ENCODE measurements around the gene SHTN1.

SHTN1 gene

GRCh38 chr10:116980041-116980440 is 24.9 kb downstream of the SHTN1 start:
- Histone ChIP-seq H3K4me3 (ENCODE audit: low read length) (no peak overlapping the region), H3K4me1 (ENCODE audit: control insufficient read depth, insufficient read depth, low read length) (no peaks in the 10 kb centered on the region), H3K9ac (ENCODE audit: low read length) (no peak overlapping the region), H3K9me3 (ENCODE audit: control insufficient read depth, low read length) (no peaks in the 10 kb centered on the region), H3K36me3 (ENCODE audit: control insufficient read depth, insufficient read depth, low read length) (peaks cover 3% of the 10 kb centered on the region), H3K27me3 (ENCODE audit: control insufficient read depth, insufficient read depth, low read length) (no peaks in the 10 kb centered on the region)

- Histone ChIP-seq H3K4me1 (ENCODE audit: control insufficient read depth, insufficient read depth, low read length) (no peaks in the 10 kb centered on the region), H3K36me3 (ENCODE audit: control insufficient read depth, insufficient read depth, low read length) (peaks cover 3% of the 10 kb centered on the region), H3K9ac (ENCODE audit: low read length) (no peak overlapping the region), H3K4me3 (ENCODE audit: low read length) (no peak overlapping the region), H3K27me3 (ENCODE audit: control insufficient read depth, insufficient read depth, low read length) (no peaks in the 10 kb centered on the region), H3K9me3 (ENCODE audit: control insufficient read depth, low read length) (no peaks in the 10 kb centered on the region)
These were observed 26.1 kb downstream of the SHTN1 start for GRCh38 chr10:116978901-116979300.

DNA sequence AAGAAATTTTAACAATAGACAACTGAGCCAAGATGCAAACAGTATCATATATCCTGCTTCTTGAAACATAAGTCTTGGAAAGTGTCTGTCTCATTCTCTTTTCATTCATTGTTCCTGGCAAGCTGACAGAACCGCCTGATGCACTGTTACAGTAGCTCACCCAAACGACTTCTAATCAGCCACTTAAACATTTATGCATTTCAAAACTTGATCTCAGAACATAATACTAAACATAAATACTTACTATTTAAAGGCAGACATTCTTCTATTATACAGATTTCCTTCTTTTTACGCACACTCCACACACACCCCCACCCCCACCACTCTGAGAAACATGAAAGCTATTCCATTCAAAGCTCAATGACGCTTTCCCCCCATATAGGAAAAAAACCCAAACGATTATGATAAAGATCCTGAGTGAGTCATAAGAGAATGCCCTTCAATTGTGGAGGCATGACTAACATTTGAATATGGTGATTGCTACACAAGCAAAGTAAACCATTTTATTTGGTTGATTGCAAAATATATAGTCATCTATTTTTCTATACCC is 30.5 kb downstream of the SHTN1 start:
- H3K27me3 ChIP-seq (ENCODE audit: control insufficient read depth, insufficient read depth, low read length) = no peaks in the 10 kb centered on the region
- no peak overlapping the region for H3K4me3 ChIP-seq (ENCODE audit: low read length)
- H3K9ac ChIP-seq (ENCODE audit: low read length) = no peak overlapping the region
- H3K4me1 ChIP-seq (ENCODE audit: control insufficient read depth, insufficient read depth, low read length) = no peaks in the 10 kb centered on the region
- H3K36me3 ChIP-seq (ENCODE audit: control insufficient read depth, insufficient read depth, low read length) = peaks cover 3% of the 10 kb centered on the region
- H3K9me3 ChIP-seq (ENCODE audit: control insufficient read depth, low read length) = no peaks in the 10 kb centered on the region

DNA sequence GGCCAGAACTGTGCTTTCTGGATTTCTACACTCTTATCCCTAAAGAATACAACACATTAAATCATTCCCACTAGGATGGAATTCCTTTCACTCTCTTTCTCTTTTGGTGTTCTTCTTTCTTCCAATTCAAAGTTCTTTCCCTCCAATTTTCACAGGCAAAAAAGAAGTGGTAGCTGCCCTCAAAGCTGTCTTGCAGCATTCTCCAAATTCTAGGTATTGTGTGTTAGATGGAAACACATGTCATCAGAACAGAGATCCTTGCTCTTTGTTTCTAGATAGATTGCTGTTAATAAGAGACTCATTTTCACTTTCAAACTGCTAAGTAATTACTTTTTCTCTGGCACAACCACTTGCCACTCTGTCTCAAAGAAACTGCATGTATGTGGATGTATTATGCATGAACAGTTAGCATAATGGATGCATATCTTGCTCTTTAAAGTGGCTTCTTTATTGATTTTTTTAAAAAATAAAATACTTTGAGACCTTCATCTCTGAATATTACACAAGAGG is 31.0 kb downstream of the SHTN1 start:
- H3K9me3 ChIP-seq (ENCODE audit: control insufficient read depth, low read length) = no peaks in the 10 kb centered on the region
- H3K4me1 ChIP-seq (ENCODE audit: control insufficient read depth, insufficient read depth, low read length) = no peaks in the 10 kb centered on the region
- H3K36me3 ChIP-seq (ENCODE audit: control insufficient read depth, insufficient read depth, low read length) = peaks cover 3% of the 10 kb centered on the region
- no peak overlapping the region for H3K9ac ChIP-seq (ENCODE audit: low read length)
- H3K4me3 ChIP-seq (ENCODE audit: low read length) = no peak overlapping the region
- H3K27me3 ChIP-seq (ENCODE audit: control insufficient read depth, insufficient read depth, low read length) = no peaks in the 10 kb centered on the region

DNA sequence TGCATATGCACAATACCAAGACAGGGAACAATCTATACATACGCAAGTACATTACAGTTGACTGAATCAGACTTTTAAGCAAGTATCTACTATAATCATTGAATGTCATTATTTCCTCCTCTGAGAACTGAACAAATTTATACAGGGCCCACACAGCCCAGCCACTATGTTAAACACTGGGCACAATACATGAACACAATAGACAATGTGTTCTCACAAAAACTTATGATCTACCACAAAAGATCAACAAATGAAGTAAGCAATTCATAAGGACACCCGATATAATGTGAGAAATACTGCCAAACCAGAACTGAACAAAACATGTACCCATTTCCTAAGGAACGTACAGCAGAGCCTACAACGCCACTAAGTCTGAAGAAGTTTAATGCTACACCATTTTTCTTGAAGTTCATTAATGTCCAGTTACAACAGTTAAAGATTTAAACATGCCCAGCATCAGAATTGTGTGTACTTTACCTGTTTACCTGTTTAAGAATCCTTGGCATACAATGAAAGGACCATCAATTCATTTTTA is 31.5 kb downstream of the SHTN1 start:
- Histone ChIP-seq H3K36me3 (ENCODE audit: control insufficient read depth, insufficient read depth, low read length) (peaks cover 3% of the 10 kb centered on the region), H3K27me3 (ENCODE audit: control insufficient read depth, insufficient read depth, low read length) (no peaks in the 10 kb centered on the region), H3K4me3 (ENCODE audit: low read length) (no peak overlapping the region), H3K4me1 (ENCODE audit: control insufficient read depth, insufficient read depth, low read length) (no peaks in the 10 kb centered on the region), H3K9me3 (ENCODE audit: control insufficient read depth, low read length) (no peaks in the 10 kb centered on the region), H3K9ac (ENCODE audit: low read length) (no peak overlapping the region)

- H3K9ac ChIP-seq (ENCODE audit: low read length) = no peak overlapping the region
- no peak overlapping the region for H3K4me3 ChIP-seq (ENCODE audit: low read length)
- no peaks in the 10 kb centered on the region for H3K27me3 ChIP-seq (ENCODE audit: control insufficient read depth, insufficient read depth, low read length)
- no peaks in the 10 kb centered on the region for H3K36me3 ChIP-seq (ENCODE audit: control insufficient read depth, insufficient read depth, low read length)
- H3K4me1 ChIP-seq (ENCODE audit: control insufficient read depth, insufficient read depth, low read length) = no peaks in the 10 kb centered on the region
- no peaks in the 10 kb centered on the region for H3K9me3 ChIP-seq (ENCODE audit: control insufficient read depth, low read length)
These were observed 32.9 kb downstream of the SHTN1 start for GRCh38 chr10:116972131-116972530.

- H3K36me3 ChIP-seq (ENCODE audit: control insufficient read depth, insufficient read depth, low read length) = no peaks in the 10 kb centered on the region
- H3K27me3 ChIP-seq (ENCODE audit: control insufficient read depth, insufficient read depth, low read length) = no peaks in the 10 kb centered on the region
- no peak overlapping the region for H3K9ac ChIP-seq (ENCODE audit: low read length)
- H3K9me3 ChIP-seq (ENCODE audit: control insufficient read depth, low read length) = no peaks in the 10 kb centered on the region
- no peaks in the 10 kb centered on the region for H3K4me1 ChIP-seq (ENCODE audit: control insufficient read depth, insufficient read depth, low read length)
- no peak overlapping the region for H3K4me3 ChIP-seq (ENCODE audit: low read length)
These were observed 34.9 kb downstream of the SHTN1 start for GRCh38 chr10:116970050-116970449.

GRCh38 chr10:116968331-116968730 is 36.7 kb downstream of the SHTN1 start:
- Histone ChIP-seq H3K4me3 (ENCODE audit: low read length) (no peak overlapping the region), H3K9ac (ENCODE audit: low read length) (no peak overlapping the region), H3K4me1 (ENCODE audit: control insufficient read depth, insufficient read depth, low read length) (no peaks in the 10 kb centered on the region)

GRCh38 chr10:116961406-116962251 is 43.4 kb downstream of the SHTN1 start:
- Histone ChIP-seq H3K4me1 (ENCODE audit: control insufficient read depth, insufficient read depth, low read length) (no peaks in the 10 kb centered on the region), H3K4me3 (ENCODE audit: low read length) (no peak overlapping the region), H3K9ac (ENCODE audit: low read length) (no peak overlapping the region), H3K36me3 (ENCODE audit: control insufficient read depth, insufficient read depth, low read length) (no peaks in the 10 kb centered on the region), H3K27me3 (ENCODE audit: control insufficient read depth, insufficient read depth, low read length) (no peaks in the 10 kb centered on the region), H3K9me3 (ENCODE audit: control insufficient read depth, low read length) (no peaks in the 10 kb centered on the region)

More at GRCh38 chr10:116968331-116968730, 36.7 kb downstream of the SHTN1 start:
- Histone ChIP-seq H3K27me3 (ENCODE audit: control insufficient read depth, insufficient read depth, low read length) (no peaks in the 10 kb centered on the region), H3K9me3 (ENCODE audit: control insufficient read depth, low read length) (no peaks in the 10 kb centered on the region), H3K36me3 (ENCODE audit: control insufficient read depth, insufficient read depth, low read length) (no peaks in the 10 kb centered on the region)

GRCh38 chr10:116960066-116960776 is 44.8 kb downstream of the SHTN1 start:
- Histone ChIP-seq H3K27me3 (ENCODE audit: control insufficient read depth, insufficient read depth, low read length) (no peaks in the 10 kb centered on the region), H3K4me1 (ENCODE audit: control insufficient read depth, insufficient read depth, low read length) (no peaks in the 10 kb centered on the region), H3K4me3 (ENCODE audit: low read length) (no peak overlapping the region), H3K9me3 (ENCODE audit: control insufficient read depth, low read length) (no peaks in the 10 kb centered on the region), H3K9ac (ENCODE audit: low read length) (no peak overlapping the region), H3K36me3 (ENCODE audit: control insufficient read depth, insufficient read depth, low read length) (no peaks in the 10 kb centered on the region)

DNA sequence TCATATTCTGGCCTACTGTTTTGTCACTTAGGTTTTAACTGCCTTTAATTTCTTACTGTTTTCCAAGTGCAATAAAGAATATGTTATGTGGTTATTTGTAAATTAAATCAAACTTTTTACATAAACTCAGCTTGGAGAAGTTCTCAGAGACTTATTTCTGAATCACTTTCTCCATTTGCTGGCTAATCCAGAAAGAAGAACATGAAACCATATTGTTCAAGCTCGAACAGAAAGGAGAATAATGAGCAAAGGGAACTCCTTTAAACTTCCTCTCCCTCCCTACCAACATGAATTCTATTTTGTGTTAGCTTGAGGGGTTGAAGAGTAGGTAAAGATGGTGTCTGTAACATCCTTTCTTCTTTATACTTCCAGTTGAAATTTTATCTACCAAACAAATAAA is 52.3 kb downstream of the SHTN1 start:
- H3K4me3 ChIP-seq (ENCODE audit: low read length) = no peak overlapping the region
- H3K9me3 ChIP-seq (ENCODE audit: control insufficient read depth, low read length) = no peaks in the 10 kb centered on the region

GRCh38 chr10:116948530-116948870 is 56.5 kb downstream of the SHTN1 start:
- Histone ChIP-seq H3K36me3 (ENCODE audit: control insufficient read depth, insufficient read depth, low read length) (peaks cover 5% of the 10 kb centered on the region), H3K9me3 (ENCODE audit: control insufficient read depth, low read length) (no peaks in the 10 kb centered on the region), H3K27me3 (ENCODE audit: control insufficient read depth, insufficient read depth, low read length) (no peaks in the 10 kb centered on the region)

More for the DNA sequence above, 52.3 kb downstream of the SHTN1 start:
- no peaks in the 10 kb centered on the region for H3K27me3 ChIP-seq (ENCODE audit: control insufficient read depth, insufficient read depth, low read length)
- H3K36me3 ChIP-seq (ENCODE audit: control insufficient read depth, insufficient read depth, low read length) = peaks cover 5% of the 10 kb centered on the region
- peaks cover 7% of the 10 kb centered on the region for H3K4me1 ChIP-seq (ENCODE audit: control insufficient read depth, insufficient read depth, low read length)
- H3K9ac ChIP-seq (ENCODE audit: low read length) = no peak overlapping the region

More at GRCh38 chr10:116948530-116948870, 56.5 kb downstream of the SHTN1 start:
- H3K4me3 ChIP-seq (ENCODE audit: low read length) = no peak overlapping the region
- peaks cover 8% of the 10 kb centered on the region for H3K4me1 ChIP-seq (ENCODE audit: control insufficient read depth, insufficient read depth, low read length)
- H3K9ac ChIP-seq (ENCODE audit: low read length) = no peak overlapping the region
